HEK293 (cell line): ENCODE results near the gene DRD1.

Experiments
- CTCF ChIA-PET: fragments of 350-600 bp; formaldehyde crosslinking; extraction: SDS; loops from one replicate; lab custom pipeline; 2021; ENCODE audit warnings: antibody characterized with exemption; lab: Yijun Ruan, JAX
- POLR2A ChIA-PET: fragments of 300-600 bp; formaldehyde crosslinking; extraction: SDS; loops from one replicate; lab custom pipeline; 2020; ENCODE audit warnings: antibody characterized with exemption, inconsistent platforms; lab: Yijun Ruan, JAX
- H3K27ac ChIP-seq: fragments of 200-500 bp; sonication (Bioruptor generic); 2 replicates; pipeline ENCODE4 v1.5.1; 2014; ENCODE audit warnings: low read depth, low read length, control low read depth, inconsistent platforms; ENCODE audit errors: extremely low read depth
- H3K36me3 ChIP-seq, 2 experiments: fragments of 200-500 bp in 1 of 2; sonication (Bioruptor generic) in 1 of 2; 1 replicate in 1 of 2; 2 replicates in 1 of 2; pipeline ENCODE4 v1.5.1; 2014 to 2017; ENCODE audit warnings: inconsistent platforms in 2 of 2, low read length in 2 of 2; ENCODE audit not compliant: control insufficient read depth in 2 of 2, insufficient read depth in 1 of 2
- H3K4me1 ChIP-seq: fragments of 200-500 bp; sonication (Bioruptor generic); 2 replicates; pipeline ENCODE4 v1.5.1; 2014; ENCODE audit warnings: mild to moderate bottlenecking, low read length, inconsistent platforms; ENCODE audit not compliant: control insufficient read depth, insufficient read depth
- H3K4me3 ChIP-seq: 2 replicates; pipeline ENCODE4 v1.5.1; 2011; ENCODE audit warnings: low read depth, mild to moderate bottlenecking, control low read depth, low read length, moderate library complexity
- H3K9me3 ChIP-seq: fragments of 200-500 bp; sonication (Bioruptor generic); 2 replicates; pipeline ENCODE4 v1.5.1; 2014; ENCODE audit warnings: low read depth, low read length, inconsistent platforms; ENCODE audit not compliant: control insufficient read depth, insufficient read depth
- KLF10 ChIP-seq: fragments of 450-650 bp; IDR thresholded peaks from 2 replicates; pipeline ENCODE4 v1.5.1; 2018; ENCODE audit warnings: missing biosample characterization, mild to moderate bottlenecking, missing genetic modification characterization
- KLF7 ChIP-seq: fragments of 450-650 bp; formaldehyde crosslinking; IDR thresholded peaks from 2 replicates; pipeline ENCODE4 v1.5.1; 2016; ENCODE audit warnings: missing biosample characterization, missing genetic modification characterization, borderline replicate concordance
- PATZ1 ChIP-seq: fragments of 450-650 bp; formaldehyde crosslinking; IDR thresholded peaks from 2 replicates; pipeline ENCODE4 v1.5.1; 2016; ENCODE audit warnings: missing biosample characterization, missing genetic modification characterization
- PRDM1 ChIP-seq: fragments of 450-650 bp; formaldehyde crosslinking; IDR thresholded peaks from 2 replicates; pipeline ENCODE4; 2016; ENCODE audit warnings: missing biosample characterization, missing genetic modification characterization
- PRDM2 ChIP-seq: fragments of 450-650 bp; formaldehyde crosslinking; IDR thresholded peaks from 2 replicates; pipeline ENCODE4 v1.5.1; 2016; ENCODE audit warnings: missing biosample characterization, missing genetic modification characterization, borderline replicate concordance
- PRDM6 ChIP-seq: fragments of 450-650 bp; formaldehyde crosslinking; IDR thresholded peaks from 2 replicates; pipeline ENCODE4 v1.5.1; 2017; ENCODE audit warnings: missing biosample characterization, missing genetic modification characterization
- WT1 ChIP-seq: fragments of 450-650 bp; formaldehyde crosslinking; IDR thresholded peaks from 2 replicates; pipeline ENCODE4 v1.5.1; 2016; ENCODE audit warnings: missing biosample characterization, missing genetic modification characterization
- YY1 ChIP-seq: fragments of 450-650 bp; formaldehyde crosslinking; IDR thresholded peaks from 2 replicates; pipeline ENCODE4 v1.5.1; 2018; ENCODE audit warnings: missing biosample characterization, missing genetic modification characterization
- ZBTB21 ChIP-seq: fragments of 450-650 bp; formaldehyde crosslinking; IDR thresholded peaks from 2 replicates; pipeline ENCODE4 v1.5.1; 2017; ENCODE audit warnings: missing biosample characterization, missing genetic modification characterization
- ZBTB7A ChIP-seq: fragments of 450-650 bp; formaldehyde crosslinking; IDR thresholded peaks from 2 replicates; pipeline ENCODE4 v1.5.1; 2016; ENCODE audit warnings: low read depth, missing biosample characterization, missing genetic modification characterization
- ZNF169 ChIP-seq: fragments of 450-650 bp; formaldehyde crosslinking; IDR thresholded peaks from 2 replicates; pipeline ENCODE4 v1.5.1; 2016; ENCODE audit warnings: missing biosample characterization, missing genetic modification characterization
- ZNF239 ChIP-seq: fragments of 450-650 bp; formaldehyde crosslinking; IDR thresholded peaks from 2 replicates; pipeline ENCODE4 v1.5.1; 2016; ENCODE audit warnings: missing biosample characterization, missing genetic modification characterization
- ZNF24 ChIP-seq: fragments of 450-650 bp; formaldehyde crosslinking; IDR thresholded peaks from 2 replicates; pipeline ENCODE4 v1.5.1; 2016; ENCODE audit warnings: missing biosample characterization, missing genetic modification characterization
- ZNF274 ChIP-seq, 2 experiments: fragments of 200-500 bp in 1 of 2; fragments of 450-650 bp in 1 of 2; sonication (Bioruptor generic) in 1 of 2; formaldehyde crosslinking in 1 of 2; IDR thresholded peaks; 2 replicates each; pipeline versions ENCODE4 v1.5.1 to v1.6.1; 2014 to 2016; ENCODE audit warnings: borderline replicate concordance in 1 of 2, inconsistent platforms in 1 of 2, low read length in 1 of 2, missing biosample characterization in 1 of 2, missing genetic modification characterization in 1 of 2
- ZNF302 ChIP-seq: fragments of 450-650 bp; formaldehyde crosslinking; IDR thresholded peaks from 2 replicates; pipeline ENCODE4 v1.5.1; 2016; ENCODE audit warnings: missing biosample characterization, missing genetic modification characterization, low read depth
- ZNF704 ChIP-seq: fragments of 450-650 bp; formaldehyde crosslinking; IDR thresholded peaks from 2 replicates; pipeline ENCODE4 v1.5.1; 2016; ENCODE audit warnings: missing biosample characterization, missing genetic modification characterization
- ZNF768 ChIP-seq: fragments of 450-650 bp; formaldehyde crosslinking; IDR thresholded peaks from 2 replicates; pipeline ENCODE4 v1.5.1; 2018; ENCODE audit warnings: missing biosample characterization, mild to moderate bottlenecking, missing genetic modification characterization
- ZNF830 ChIP-seq: fragments of 450-650 bp; IDR thresholded peaks from 2 replicates; pipeline ENCODE4 v1.5.0; 2018; ENCODE audit warnings: missing biosample characterization, missing genetic modification characterization, low read depth, mild to moderate bottlenecking, moderate library complexity

The DRD1 gene

GRCh38 chr5:175436359-175436758 lies 7.6 kb downstream of the DRD1 start:
- no peak overlapping the region for H3K4me3 ChIP-seq
- ChIA-PET CTCF (interaction anchor here (0.6 to 1.1 kb wide), 2 partner anchors 28 to 549 kb away, joined by 4 to 8 read pairs; no protein-coding TSS in a partner anchor), POLR2A (no interaction called here)
- no peaks in the 10 kb centered on the region for H3K36me3 ChIP-seq
- no peaks in the 10 kb centered on the region for H3K4me1 ChIP-seq
- no peaks in the 10 kb centered on the region for H3K9me3 ChIP-seq
- TF ChIP-seq PRDM6 (no peak), ZNF24 (no peak), ZNF274 (IDR thresholded peaks at IDR 0.05; ENCODE audit: low read length) (no peak), ZNF274 (tag by site-specific recombination; IDR thresholded peaks at IDR 0.05; ENCODE audit: borderline replicate concordance) (no peak), PATZ1 (no peak), ZNF768 (tag by site-specific recombination) (no peak), ZNF830 (tag by site-specific recombination) (no peak), KLF7 (tag by site-specific recombination) (no peak), KLF10 (no peak), ZNF704 (tag by site-specific recombination) (no peak), WT1 (tag by site-specific recombination) (no peak), ZNF169 (tag by site-specific recombination) (no peak), ZBTB21 (tag by site-specific recombination) (no peak), ZNF302 (tag by site-specific recombination) (no peak), ZNF239 (tag by site-specific recombination) (no peak), YY1 (tag by site-specific recombination) (no peak), PRDM1 (tag by site-specific recombination) (no peak), PRDM2 (tag by site-specific recombination) (no peak), ZBTB7A (no peak)
- no peak overlapping the region for H3K27ac ChIP-seq
